NT2/D1 (cell line): ENCODE results near the gene ZNF83.
"Not testable (repeated sequence)": the region's sequence is repeated elsewhere in the genome, so short reads cannot be mapped to it uniquely, and the experiment has no call there.

Experiments
- DNase-seq: peaks from one replicate; pipeline ENCODE4 v3.0.0-alpha.2; 2011; ENCODE audit warnings: low read depth, low spot score
- H3K27me3 ChIP-seq: 2 replicates; pipeline ENCODE4 v1.6.0; 2011; ENCODE audit warnings: mild to moderate bottlenecking; ENCODE audit not compliant: insufficient read length, insufficient read depth
- H3K36me3 ChIP-seq: 2 replicates; pipeline ENCODE4 v1.6.1; 2011; ENCODE audit warnings: mild to moderate bottlenecking, low read length, mixed read lengths; ENCODE audit not compliant: insufficient read depth, insufficient read length
- H3K4me1 ChIP-seq: 2 replicates; pipeline ENCODE4 v1.5.1; 2011; ENCODE audit not compliant: insufficient read depth, insufficient read length
- H3K4me3 ChIP-seq: 2 replicates; pipeline ENCODE4 v1.5.1; 2011; ENCODE audit warnings: low read depth; ENCODE audit not compliant: insufficient read length
- H3K9ac ChIP-seq: 2 replicates; pipeline ENCODE4 v1.6.0; 2011; ENCODE audit warnings: low read depth; ENCODE audit not compliant: insufficient read length
- H3K9me3 ChIP-seq: 2 replicates; pipeline ENCODE4 v1.5.1; 2011; ENCODE audit warnings: mild to moderate bottlenecking, low read length; ENCODE audit not compliant: insufficient read depth
- SUZ12 ChIP-seq: IDR thresholded peaks from 2 replicates; pipeline ENCODE4 v1.6.1; 2011; ENCODE audit not compliant: insufficient read length, insufficient read depth; ENCODE audit errors: extremely low read depth
- YY1 ChIP-seq: IDR thresholded peaks from 2 replicates; pipeline ENCODE4 v1.6.1; 2011; ENCODE audit not compliant: insufficient read length, insufficient read depth
- ZNF274 ChIP-seq: IDR thresholded peaks from 2 replicates; pipeline ENCODE4 v1.6.1; 2011; ENCODE audit warnings: mild to moderate bottlenecking, low read depth, low read length

ZNF83 gene

GRCh38 chr19:52613299-52613906, 24.8 kb downstream of the ZNF83 start:
- Histone ChIP-seq H3K27me3 (no peaks in the 10 kb centered on the region), H3K9me3 (peaks cover 36% of the 10 kb centered on the region), H3K36me3 (peaks cover 49% of the 10 kb centered on the region), H3K4me1 (no peaks in the 10 kb centered on the region), H3K4me3 (no peak overlapping the region), H3K9ac (no peak overlapping the region)
- DNase-seq = no peak
- no peak for TF ChIP-seq SUZ12
- TF ChIP-seq YY1 = no peak
- peak; percentile 49 for TF ChIP-seq ZNF274

- H3K9me3 ChIP-seq = no peaks in the 10 kb centered on the region
- no peaks in the 10 kb centered on the region for H3K27me3 ChIP-seq
- no peak overlapping the region for H3K4me3 ChIP-seq
- TF ChIP-seq ZNF274 (no peak), SUZ12 (no peak), YY1 (no peak)
- H3K4me1 ChIP-seq = no peaks in the 10 kb centered on the region
- H3K36me3 ChIP-seq = peaks cover 24% of the 10 kb centered on the region
- DNase-seq = no peak
- no peak overlapping the region for H3K9ac ChIP-seq
Measured at GRCh38 chr19:52603558-52604207, 34.5 kb downstream of the ZNF83 start.

- no peak for TF ChIP-seq SUZ12
- TF ChIP-seq YY1 = no peak
- TF ChIP-seq ZNF274 = no peak
- H3K4me3 ChIP-seq = no peak overlapping the region
- no peaks in the 10 kb centered on the region for H3K9me3 ChIP-seq
- no peaks in the 10 kb centered on the region for H3K27me3 ChIP-seq
- peaks cover 24% of the 10 kb centered on the region for H3K36me3 ChIP-seq
- no peak for DNase-seq
- no peaks in the 10 kb centered on the region for H3K4me1 ChIP-seq
- no peak overlapping the region for H3K9ac ChIP-seq
Measured at GRCh38 chr19:52602941-52603340, 35.2 kb downstream of the ZNF83 start.

- DNase-seq, H3K9me3 ChIP-seq, H3K27me3 ChIP-seq, H3K4me1 ChIP-seq: not testable (repeated sequence)
- Histone ChIP-seq H3K9ac (peak overlapping the region; percentile 87), H3K36me3 (peaks cover 30% of the 10 kb centered on the region), H3K4me3 (peak overlapping the region; percentile 70)
Measured at GRCh38 chr19:52601974-52602366, 36.2 kb downstream of the ZNF83 start.

GRCh38 chr19:52601025-52601973, 36.9 kb downstream of the ZNF83 start:
- H3K4me1 ChIP-seq = no peaks in the 10 kb centered on the region
- no peak for TF ChIP-seq SUZ12
- H3K9me3 ChIP-seq = peaks cover 8% of the 10 kb centered on the region
- peaks cover 37% of the 10 kb centered on the region for H3K36me3 ChIP-seq
- H3K9ac ChIP-seq = peak overlapping the region; percentile 87
- peak; percentile 68 for DNase-seq
- H3K4me3 ChIP-seq = peak overlapping the region; percentile 70
- no peaks in the 10 kb centered on the region for H3K27me3 ChIP-seq

- DNase-seq = peak; percentile 3
- Histone ChIP-seq H3K4me3 (peak overlapping the region; percentile 21), H3K27me3 (no peaks in the 10 kb centered on the region), H3K4me1 (no peaks in the 10 kb centered on the region), H3K36me3 (peaks cover 40% of the 10 kb centered on the region), H3K9me3 (peaks cover 8% of the 10 kb centered on the region), H3K9ac (peak overlapping the region; percentile 56)
- TF ChIP-seq SUZ12 = no peak
- no peak for TF ChIP-seq ZNF274
- no peak for TF ChIP-seq YY1
Measured at GRCh38 chr19:52600639-52601024, 37.5 kb downstream of the ZNF83 start.

GRCh38 chr19:52599241-52599640, 38.9 kb downstream of the ZNF83 start:
- no peak for DNase-seq

GRCh38 chr19:52593441-52593840, 44.7 kb downstream of the ZNF83 start:
- peaks cover 14% of the 10 kb centered on the region for H3K9me3 ChIP-seq
- peaks cover 33% of the 10 kb centered on the region for H3K36me3 ChIP-seq
- H3K9ac ChIP-seq, H3K27me3 ChIP-seq, H3K4me1 ChIP-seq, H3K4me3 ChIP-seq, DNase-seq: not testable (repeated sequence)

More at GRCh38 chr19:52599241-52599640, 38.9 kb downstream of the ZNF83 start:
- no peaks in the 10 kb centered on the region for H3K27me3 ChIP-seq
- H3K4me3 ChIP-seq = no peak overlapping the region
- peaks cover 32% of the 10 kb centered on the region for H3K36me3 ChIP-seq
- no peaks in the 10 kb centered on the region for H3K4me1 ChIP-seq
- TF ChIP-seq YY1 = no peak
- no peak for TF ChIP-seq ZNF274
- no peak for TF ChIP-seq SUZ12
- peaks cover 8% of the 10 kb centered on the region for H3K9me3 ChIP-seq
- H3K9ac ChIP-seq = no peak overlapping the region
